NCI-H1694 treated with DMSO at 0.1 percent for 48 hours (cell line): ENCODE results near the gene MYO1C.
"Not testable (repeated sequence)": the region's sequence is repeated elsewhere in the genome, so short reads cannot be mapped to it uniquely, and the experiment has no call there.

Source experiments
- DNase-seq: peaks from one replicate; lab custom pipeline; 2025; lab: John Stamatoyannopoulos, UW

MYO1C gene

GRCh38 chr17:1492249-1493206, at the start of gene MYO1C:
Gene MYO1C, minus strand, starts transcription at chr17:1492686. Its CDS starts 199 bp downstream, at chr17:1492487.
- DNase-seq: no peak

- no peak for DNase-seq
Measured at GRCh38 chr17:1541367-1541904, 49.0 kb upstream of the MYO1C start.

- no peak for DNase-seq
Measured at GRCh38 chr17:1539811-1540210, 47.3 kb upstream of the MYO1C start.

- no peak for DNase-seq
Measured at GRCh38 chr17:1535737-1536136, 43.3 kb upstream of the MYO1C start.

GRCh38 chr17:1533661-1534325, 41.3 kb upstream of the MYO1C start:
- no peak for DNase-seq

- peak; percentile 15 for DNase-seq
Measured at GRCh38 chr17:1532836-1533602, 40.5 kb upstream of the MYO1C start.

GRCh38 chr17:1529863-1530262, 37.4 kb upstream of the MYO1C start:
- no peak for DNase-seq

GRCh38 chr17:1526876-1527275, 34.4 kb upstream of the MYO1C start:
- not testable (repeated sequence) for DNase-seq

GRCh38 chr17:1522626-1523025, 30.1 kb upstream of the MYO1C start:
- DNase-seq: no peak

- no peak for DNase-seq
Measured at GRCh38 chr17:1521086-1521640, 28.7 kb upstream of the MYO1C start.

- DNase-seq: no peak
Measured at GRCh38 chr17:1519678-1520077, 27.2 kb upstream of the MYO1C start.

- no peak for DNase-seq
Measured at GRCh38 chr17:1518410-1518809, 25.9 kb upstream of the MYO1C start.

GRCh38 chr17:1516388-1517161, 24.1 kb upstream of the MYO1C start, which contains the start of gene INPP5K:
Gene INPP5K, minus strand, starts transcription at chr17:1516612. Its CDS starts 113 bp downstream, at chr17:1516499.
- peak; percentile 95 for DNase-seq

- DNase-seq: peak; percentile 28
Measured at GRCh38 chr17:1515640-1516387, 23.3 kb upstream of the MYO1C start.

GRCh38 chr17:1512351-1512750, 19.9 kb upstream of the MYO1C start:
- no peak for DNase-seq

GRCh38 chr17:1511756-1512321, 19.4 kb upstream of the MYO1C start:
- DNase-seq: no peak

- no peak for DNase-seq
Measured at GRCh38 chr17:1511290-1511689, 18.8 kb upstream of the MYO1C start.

- DNase-seq: no peak
Measured at GRCh38 chr17:1509290-1509881, 16.9 kb upstream of the MYO1C start.

- DNase-seq: not testable (repeated sequence)
Measured at GRCh38 chr17:1508709-1509108, 16.2 kb upstream of the MYO1C start.
